Measurements from ENCODE around the gene RIMBP2.

The RIMBP2 gene

DNA sequence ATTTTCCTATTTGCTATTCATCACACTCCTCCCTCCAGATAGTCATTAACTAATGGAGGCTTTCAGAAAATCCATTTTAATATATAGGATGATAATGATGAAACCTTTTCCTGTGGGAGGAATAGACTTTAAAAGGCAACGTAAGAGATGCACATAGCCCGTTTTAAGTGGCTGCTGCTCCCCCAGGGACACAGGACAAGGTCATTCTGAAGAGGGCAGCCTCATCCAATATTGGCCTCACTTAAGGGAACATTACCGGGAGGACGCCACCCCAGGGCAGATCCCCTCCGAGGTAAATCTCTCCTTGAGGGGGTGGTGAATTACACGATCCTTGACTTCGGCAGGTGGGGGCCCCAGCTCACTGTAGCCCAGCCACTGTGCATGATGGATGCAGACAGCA, 246.5 kb downstream of the RIMBP2 start:
- Histone ChIP-seq H3K4me1 (ENCODE audit: insufficient read depth, low read length) (no peaks in the 10 kb centered on the region), H3K9ac (ENCODE audit: low read length) (no peak overlapping the region), H3K36me3 (ENCODE audit: insufficient read depth, low read length) (no peaks in the 10 kb centered on the region), H3K27ac (ENCODE audit: low read depth, low read length) (no peak overlapping the region), H3K9me3 (ENCODE audit: low read length) (peaks cover 4% of the 10 kb centered on the region), H3K27me3 (ENCODE audit: control insufficient read depth in 1 of 2, insufficient read depth in 2 of 2, low read length in 2 of 2) (no peaks in the 10 kb centered on the region), H3K4me3 (ENCODE audit: low read depth in 1 of 2, low read length in 2 of 2) (no peak overlapping the region)

DNA sequence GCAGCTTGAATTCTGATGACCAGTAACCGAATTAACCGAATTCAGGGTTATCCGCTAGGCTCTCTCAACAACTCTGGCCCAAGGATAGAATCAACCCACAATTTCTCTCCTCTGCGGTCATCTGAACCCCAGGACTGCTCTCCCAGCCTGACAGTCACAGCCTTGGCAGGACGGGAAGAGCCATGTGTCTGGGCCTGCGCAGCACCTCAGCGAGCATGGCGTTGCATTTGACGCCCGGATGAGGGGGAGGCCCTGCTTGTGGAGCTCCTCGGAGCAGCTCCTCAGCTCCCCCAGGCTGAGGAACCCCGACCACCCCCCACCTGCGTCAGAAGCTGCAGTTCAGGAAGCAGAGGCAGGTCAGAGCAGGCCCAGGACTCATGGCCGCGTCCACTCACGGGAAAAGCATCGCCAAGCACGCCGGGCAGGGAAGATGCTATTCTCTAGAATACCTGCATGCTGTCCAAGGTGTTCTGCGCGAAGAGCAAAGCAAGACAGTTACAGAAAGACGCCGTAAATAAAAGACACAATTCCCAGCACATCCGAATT, 247.3 kb downstream of the RIMBP2 start:
- Histone ChIP-seq H3K4me1 (ENCODE audit: insufficient read depth, low read length) (no peaks in the 10 kb centered on the region), H3K9me3 (ENCODE audit: low read length) (peaks cover 4% of the 10 kb centered on the region), H3K9ac (ENCODE audit: low read length) (no peak overlapping the region), H3K36me3 (ENCODE audit: insufficient read depth, low read length) (no peaks in the 10 kb centered on the region), H3K4me3 (ENCODE audit: low read depth in 1 of 2, low read length in 2 of 2) (no peak overlapping the region), H3K27ac (ENCODE audit: low read depth, low read length) (no peak overlapping the region), H3K27me3 (ENCODE audit: control insufficient read depth in 1 of 2, insufficient read depth in 2 of 2, low read length in 2 of 2) (no peaks in the 10 kb centered on the region)

DNA sequence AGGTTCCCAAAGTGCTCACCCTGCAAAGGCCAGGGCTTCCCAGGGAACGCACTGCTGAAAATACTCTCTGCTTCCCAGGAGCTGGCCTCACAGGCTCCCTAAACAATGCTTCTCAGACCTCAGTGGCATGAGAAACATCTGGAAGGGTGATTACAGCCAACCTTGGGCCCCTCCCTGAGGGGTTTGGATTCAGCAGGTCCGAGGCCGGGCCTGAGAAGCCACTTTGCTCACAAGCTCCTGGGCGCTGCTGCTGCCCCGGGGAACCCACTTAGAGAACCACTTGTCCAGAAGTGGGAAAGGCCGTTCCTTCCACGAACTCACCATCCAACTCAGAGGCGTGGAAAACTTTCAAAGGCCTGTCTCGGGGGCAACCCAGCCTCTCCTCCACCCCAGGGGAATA, 247.9 kb downstream of the RIMBP2 start:
- no peak overlapping the region for H3K27ac ChIP-seq (ENCODE audit: low read depth, low read length)
- no peak overlapping the region for H3K9ac ChIP-seq (ENCODE audit: low read length)
- H3K36me3 ChIP-seq (ENCODE audit: insufficient read depth, low read length) = no peaks in the 10 kb centered on the region
- peaks cover 4% of the 10 kb centered on the region for H3K9me3 ChIP-seq (ENCODE audit: low read length)
- H3K4me1 ChIP-seq (ENCODE audit: insufficient read depth, low read length) = no peaks in the 10 kb centered on the region
- H3K27me3 ChIP-seq (ENCODE audit: control insufficient read depth in 1 of 2, insufficient read depth in 2 of 2, low read length in 2 of 2) = no peaks in the 10 kb centered on the region
- no peak overlapping the region for H3K4me3 ChIP-seq (ENCODE audit: low read depth in 1 of 2, low read length in 2 of 2)

DNA sequence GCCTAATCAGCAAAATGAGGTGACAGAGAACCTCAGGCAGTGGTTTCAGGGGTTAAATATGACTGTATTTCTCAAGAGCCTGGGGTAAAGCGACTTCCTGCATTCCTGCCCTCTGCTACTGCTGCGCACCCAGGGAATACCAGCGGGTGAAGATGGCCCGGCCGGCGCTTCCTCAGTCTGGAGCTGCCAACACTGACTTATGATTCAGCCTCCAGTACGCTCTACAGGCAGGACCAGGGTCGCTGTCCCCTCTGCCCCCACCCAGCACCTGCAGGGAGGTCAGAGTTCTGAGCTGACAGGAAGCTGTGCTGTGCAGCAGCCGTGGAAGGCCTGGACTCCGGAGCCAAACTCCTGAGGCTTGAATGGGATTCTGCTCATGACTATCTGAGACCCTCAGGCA, 250.5 kb downstream of the RIMBP2 start:
- Histone ChIP-seq H3K9ac (ENCODE audit: low read length) (no peak overlapping the region), H3K9me3 (ENCODE audit: low read length) (peaks cover 4% of the 10 kb centered on the region), H3K4me3 (ENCODE audit: low read depth in 1 of 2, low read length in 2 of 2) (no peak overlapping the region), H3K36me3 (ENCODE audit: insufficient read depth, low read length) (no peaks in the 10 kb centered on the region), H3K4me1 (ENCODE audit: insufficient read depth, low read length) (no peaks in the 10 kb centered on the region), H3K27ac (ENCODE audit: low read depth, low read length) (no peak overlapping the region), H3K27me3 (ENCODE audit: control insufficient read depth in 1 of 2, insufficient read depth in 2 of 2, low read length in 2 of 2) (no peaks in the 10 kb centered on the region)

DNA sequence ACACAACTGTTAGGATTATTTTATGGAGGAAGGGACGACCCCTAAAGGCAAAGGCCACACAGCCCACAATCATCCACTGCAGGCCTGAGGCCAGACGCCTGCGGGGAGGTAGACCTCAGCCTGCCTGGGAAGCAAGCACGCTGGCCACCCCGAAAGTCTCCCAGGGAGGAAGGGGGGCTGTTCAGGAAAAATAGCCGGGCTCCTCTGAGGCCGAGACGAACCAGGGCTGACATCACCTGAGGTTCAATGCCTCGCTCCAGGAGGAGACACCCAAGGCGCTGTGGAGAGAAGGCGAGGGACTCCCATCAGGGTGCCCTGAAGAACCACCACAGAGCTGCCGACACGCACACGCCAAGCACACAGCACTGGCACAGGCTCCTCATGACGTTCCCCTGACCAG, 251.1 kb downstream of the RIMBP2 start:
- no peaks in the 10 kb centered on the region for H3K4me1 ChIP-seq (ENCODE audit: insufficient read depth, low read length)
- H3K9ac ChIP-seq (ENCODE audit: low read length) = no peak overlapping the region
- H3K27ac ChIP-seq (ENCODE audit: low read depth, low read length) = no peak overlapping the region
- H3K9me3 ChIP-seq (ENCODE audit: low read length) = peaks cover 4% of the 10 kb centered on the region
- H3K27me3 ChIP-seq (ENCODE audit: control insufficient read depth in 1 of 2, insufficient read depth in 2 of 2, low read length in 2 of 2) = no peaks in the 10 kb centered on the region
- H3K36me3 ChIP-seq (ENCODE audit: insufficient read depth, low read length) = no peaks in the 10 kb centered on the region
- no peak overlapping the region for H3K4me3 ChIP-seq (ENCODE audit: low read depth in 1 of 2, low read length in 2 of 2)

DNA sequence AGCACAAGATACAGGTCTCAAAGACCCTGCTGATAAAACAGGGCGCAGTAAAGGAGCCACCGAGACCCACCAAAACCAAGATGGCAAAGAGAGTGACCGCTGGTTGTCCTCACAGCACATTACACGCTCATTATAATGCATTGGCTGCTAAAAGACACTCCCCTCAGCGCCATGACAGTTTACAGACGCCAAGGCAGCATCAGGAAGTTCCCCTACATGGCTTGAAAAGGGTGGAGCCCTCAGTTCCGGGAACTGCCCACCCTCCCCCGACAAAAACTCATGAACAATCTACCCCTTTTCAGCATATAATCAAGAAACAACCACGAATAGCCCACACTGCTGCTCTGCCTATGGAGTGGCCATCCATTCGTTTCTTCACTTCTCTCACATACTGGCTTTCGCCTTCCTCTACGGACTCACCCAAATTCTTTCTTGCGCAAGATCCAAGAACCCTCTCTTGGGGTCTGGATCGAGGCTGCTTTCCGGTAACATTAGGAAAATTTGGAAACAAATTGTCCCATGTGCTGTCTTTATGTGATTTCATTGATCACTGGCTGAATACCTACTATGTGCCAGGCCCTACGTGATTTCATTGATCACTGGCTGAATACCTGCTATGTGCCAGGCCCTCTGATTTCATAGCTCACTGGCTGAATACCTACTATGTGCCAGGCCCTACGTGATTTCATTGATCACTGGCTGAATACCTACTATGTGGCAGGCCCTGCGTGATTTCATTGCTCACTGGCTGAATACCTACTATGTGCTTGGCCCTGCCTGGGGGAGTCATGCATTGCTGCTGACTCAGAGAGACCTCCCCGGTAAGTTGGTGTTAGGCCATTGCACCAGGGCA, 252.1 kb downstream of the RIMBP2 start:
- no peaks in the 10 kb centered on the region for H3K4me1 ChIP-seq (ENCODE audit: insufficient read depth, low read length)
- H3K36me3 ChIP-seq (ENCODE audit: insufficient read depth, low read length) = no peaks in the 10 kb centered on the region
- H3K9me3 ChIP-seq (ENCODE audit: low read length) = peaks cover 4% of the 10 kb centered on the region

DNA sequence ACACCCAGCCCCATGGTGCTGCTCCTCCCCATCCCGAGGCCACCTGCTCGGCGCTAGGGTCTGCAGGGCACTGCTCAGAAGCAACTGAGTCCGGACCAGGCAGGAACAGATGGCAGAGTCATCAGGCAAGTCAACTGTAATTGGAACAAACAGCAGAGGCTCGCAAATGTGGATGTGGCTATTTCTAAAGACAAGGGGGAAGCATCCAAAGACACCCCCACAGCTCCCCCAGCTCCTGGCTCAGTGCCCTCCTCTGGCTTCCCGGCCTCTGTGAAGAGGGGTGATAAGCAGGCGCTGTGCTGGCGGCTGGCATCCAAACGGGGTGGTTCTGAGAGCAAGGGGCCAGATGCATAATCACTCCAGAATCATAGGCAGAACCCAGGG, 252.8 kb downstream of the RIMBP2 start:
- no peaks in the 10 kb centered on the region for H3K36me3 ChIP-seq (ENCODE audit: insufficient read depth, low read length)
- no peak overlapping the region for H3K4me3 ChIP-seq (ENCODE audit: low read depth in 1 of 2, low read length in 2 of 2)
- peaks cover 4% of the 10 kb centered on the region for H3K9me3 ChIP-seq (ENCODE audit: low read length)
- no peak overlapping the region for H3K27ac ChIP-seq (ENCODE audit: low read depth, low read length)
- no peak overlapping the region for H3K9ac ChIP-seq (ENCODE audit: low read length)
- no peaks in the 10 kb centered on the region for H3K4me1 ChIP-seq (ENCODE audit: insufficient read depth, low read length)
- H3K27me3 ChIP-seq (ENCODE audit: control insufficient read depth in 1 of 2, insufficient read depth in 2 of 2, low read length in 2 of 2) = no peaks in the 10 kb centered on the region

More for the DNA sequence above, 252.1 kb downstream of the RIMBP2 start:
- no peak overlapping the region for H3K27ac ChIP-seq (ENCODE audit: low read depth, low read length)
- no peak overlapping the region for H3K9ac ChIP-seq (ENCODE audit: low read length)
- no peaks in the 10 kb centered on the region for H3K27me3 ChIP-seq (ENCODE audit: control insufficient read depth in 1 of 2, insufficient read depth in 2 of 2, low read length in 2 of 2)
- no peak overlapping the region for H3K4me3 ChIP-seq (ENCODE audit: low read depth in 1 of 2, low read length in 2 of 2)

DNA sequence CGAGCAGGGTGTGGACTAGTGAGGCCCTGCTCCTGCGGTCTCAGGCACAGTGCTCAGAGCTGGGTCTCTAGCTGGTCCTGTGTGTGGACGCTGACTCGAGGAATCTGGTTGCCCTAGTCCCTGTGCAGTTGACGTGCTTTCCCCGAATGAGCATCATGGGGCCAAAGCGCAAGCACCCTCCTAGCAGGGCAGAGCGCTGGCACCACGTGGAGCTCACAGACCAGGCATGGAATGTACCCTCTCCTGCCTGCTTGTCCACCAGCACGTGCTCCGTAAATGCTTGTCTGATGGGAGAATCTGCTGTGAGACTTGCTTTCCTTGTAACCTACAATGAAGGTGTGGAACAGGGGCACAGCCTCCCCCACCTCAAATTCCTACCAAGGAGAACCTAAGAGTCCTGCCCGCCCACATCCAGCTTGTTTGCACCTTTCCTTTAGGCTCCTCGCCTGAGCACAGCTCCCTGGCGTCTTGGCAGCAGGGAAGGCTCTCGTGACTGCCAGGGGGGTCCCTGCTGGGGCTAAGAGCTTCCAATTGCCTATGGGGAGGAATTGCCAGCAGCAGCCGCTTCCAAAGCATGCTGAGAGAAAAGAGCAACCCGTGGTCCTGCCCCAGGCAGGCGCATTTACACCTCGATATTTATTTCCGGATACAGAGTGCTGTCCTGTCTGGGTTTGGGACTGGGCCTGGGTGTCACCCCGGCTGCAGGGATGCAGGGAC, 253.4 kb downstream of the RIMBP2 start:
- Histone ChIP-seq H3K9ac (ENCODE audit: low read length) (no peak overlapping the region), H3K36me3 (ENCODE audit: insufficient read depth, low read length) (no peaks in the 10 kb centered on the region), H3K27ac (ENCODE audit: low read depth, low read length) (no peak overlapping the region), H3K9me3 (ENCODE audit: low read length) (no peaks in the 10 kb centered on the region), H3K27me3 (ENCODE audit: control insufficient read depth in 1 of 2, insufficient read depth in 2 of 2, low read length in 2 of 2) (no peaks in the 10 kb centered on the region), H3K4me1 (ENCODE audit: insufficient read depth, low read length) (no peaks in the 10 kb centered on the region), H3K4me3 (ENCODE audit: low read depth in 1 of 2, low read length in 2 of 2) (no peak overlapping the region)

DNA sequence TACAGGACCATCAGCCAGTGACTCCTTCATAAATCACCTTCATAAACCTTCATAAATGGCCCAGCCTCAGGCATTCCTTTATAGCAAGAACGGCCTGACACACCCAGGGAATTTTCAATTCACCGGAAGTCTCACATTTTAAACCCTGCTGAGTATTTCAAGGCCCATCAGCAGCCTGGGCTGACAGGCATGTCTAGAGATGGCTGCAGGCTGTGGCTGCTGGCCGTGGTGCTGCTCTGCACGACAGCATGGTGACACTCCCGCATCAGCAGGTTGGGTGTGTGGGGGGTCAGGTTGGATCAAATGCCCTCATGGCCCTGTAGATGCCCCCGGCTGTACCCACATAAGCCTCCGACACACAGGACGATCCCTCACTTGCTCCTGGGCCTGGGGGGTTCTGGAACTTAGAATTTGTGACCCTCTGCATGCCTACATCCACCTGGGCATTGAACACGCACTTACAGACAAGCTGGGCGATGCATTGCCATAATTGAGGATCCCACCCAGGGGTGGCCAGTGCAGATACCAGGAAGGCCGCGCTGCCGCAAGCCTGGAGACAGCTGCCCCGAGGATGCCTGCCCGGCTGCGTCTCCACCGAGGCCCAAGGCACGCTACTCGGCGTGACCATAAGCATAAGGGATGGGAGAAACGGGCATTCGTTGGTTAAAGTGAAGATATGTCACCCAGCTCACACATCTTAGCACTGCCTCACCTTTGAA, 254.1 kb downstream of the RIMBP2 start:
- H3K27ac ChIP-seq (ENCODE audit: low read depth, low read length) = no peak overlapping the region
- H3K4me3 ChIP-seq (ENCODE audit: low read depth in 1 of 2, low read length in 2 of 2) = no peak overlapping the region
- H3K36me3 ChIP-seq (ENCODE audit: insufficient read depth, low read length) = no peaks in the 10 kb centered on the region

DNA sequence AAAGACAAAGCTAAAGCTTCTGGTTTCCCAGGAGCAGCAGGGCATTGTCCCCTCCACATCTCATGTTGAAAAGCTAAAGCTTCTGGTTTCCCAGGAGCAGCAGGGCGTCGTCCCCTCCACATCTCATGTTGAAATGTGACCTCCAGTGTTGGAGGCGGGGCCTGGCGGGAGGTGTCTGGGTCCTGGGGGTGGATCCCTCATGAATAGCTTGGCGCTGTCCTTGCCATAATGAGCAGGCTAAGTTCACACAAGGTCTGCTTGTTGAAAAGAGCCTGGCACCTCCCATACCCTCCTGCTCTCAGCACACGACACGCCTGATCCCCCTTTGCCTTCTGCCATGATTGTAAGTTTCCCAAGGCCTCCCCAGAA, 254.7 kb downstream of the RIMBP2 start:
- no peaks in the 10 kb centered on the region for H3K4me1 ChIP-seq (ENCODE audit: insufficient read depth, low read length)
- no peak overlapping the region for H3K4me3 ChIP-seq (ENCODE audit: low read depth in 1 of 2, low read length in 2 of 2)

More for the DNA sequence above, 254.1 kb downstream of the RIMBP2 start:
- Histone ChIP-seq H3K27me3 (ENCODE audit: control insufficient read depth in 1 of 2, insufficient read depth in 2 of 2, low read length in 2 of 2) (no peaks in the 10 kb centered on the region), H3K4me1 (ENCODE audit: insufficient read depth, low read length) (no peaks in the 10 kb centered on the region), H3K9ac (ENCODE audit: low read length) (no peak overlapping the region), H3K9me3 (ENCODE audit: low read length) (no peaks in the 10 kb centered on the region)

More for the DNA sequence above, 254.7 kb downstream of the RIMBP2 start:
- no peak overlapping the region for H3K9ac ChIP-seq (ENCODE audit: low read length)
- no peak overlapping the region for H3K27ac ChIP-seq (ENCODE audit: low read depth, low read length)
- no peaks in the 10 kb centered on the region for H3K9me3 ChIP-seq (ENCODE audit: low read length)
- H3K27me3 ChIP-seq (ENCODE audit: control insufficient read depth in 1 of 2, insufficient read depth in 2 of 2, low read length in 2 of 2) = no peaks in the 10 kb centered on the region
- no peaks in the 10 kb centered on the region for H3K36me3 ChIP-seq (ENCODE audit: insufficient read depth, low read length)

Data from muscle layer of colon (tissue), 2 donors.